Suppressor macrophage treated with lipopolysaccharide for 4 hours (primary cell): ENCODE results near the gene TENT4A.

Experiments used
- DNase-seq: peaks from one replicate; pipeline ENCODE4 v3.0.0-alpha.2; 2020

TENT4A gene

DNA sequence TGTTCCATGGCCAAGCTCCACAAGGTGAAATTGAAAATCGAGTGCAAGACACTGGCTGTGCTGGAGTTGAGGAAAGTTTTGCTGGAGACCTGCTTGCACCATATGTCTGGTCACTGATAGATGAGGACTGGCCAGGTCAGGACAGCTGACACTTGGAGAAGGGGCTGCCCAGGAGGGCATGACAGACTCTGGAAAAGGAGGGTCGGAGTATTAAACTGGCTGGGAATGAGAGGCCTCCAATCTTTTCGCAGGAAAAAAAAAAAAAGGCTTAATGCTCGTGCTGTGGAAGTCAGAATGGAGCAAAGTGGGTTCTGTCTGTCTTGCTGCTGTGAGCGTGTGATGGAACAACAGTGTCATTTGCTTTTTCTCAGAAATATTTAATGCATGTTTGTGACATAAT, 5.5 kb downstream of the TENT4A start:
- no peak for DNase-seq

GRCh38 chr5:6719417-6719816, 6.2 kb downstream of the TENT4A start:
- no peak for DNase-seq

DNA sequence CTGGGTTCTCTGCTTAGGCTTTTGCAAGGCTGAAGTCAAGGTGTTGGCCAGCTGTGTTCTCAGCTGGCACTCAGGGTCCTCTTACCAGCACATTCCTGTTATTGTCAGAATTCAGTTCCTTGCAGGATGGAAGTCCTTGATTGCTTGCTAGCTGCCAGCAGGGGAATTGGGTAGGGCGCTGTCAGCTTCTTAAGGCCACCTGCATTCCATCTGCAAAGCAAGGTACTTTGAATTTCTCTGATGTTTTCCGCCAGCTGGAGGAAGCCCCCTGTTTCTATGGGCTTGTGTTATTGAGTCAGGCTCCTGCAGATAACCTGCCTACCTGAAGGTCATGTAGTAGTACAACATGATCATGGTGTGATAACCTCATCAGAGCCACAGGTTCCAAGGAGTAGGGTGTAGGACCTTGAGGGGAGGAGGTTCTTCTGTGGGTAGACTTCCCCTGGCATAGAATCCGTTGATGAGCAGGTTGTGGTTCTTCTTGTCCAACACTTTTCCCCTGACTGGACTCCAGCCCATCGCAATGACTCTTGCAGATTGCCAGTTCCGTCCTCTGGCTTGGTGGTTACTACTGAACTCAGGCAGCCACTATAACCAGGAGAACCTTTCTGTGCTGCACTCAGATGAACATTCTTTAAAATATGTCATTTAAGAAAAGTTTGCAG, 6.8 kb downstream of the TENT4A start:
- no peak for DNase-seq

DNA sequence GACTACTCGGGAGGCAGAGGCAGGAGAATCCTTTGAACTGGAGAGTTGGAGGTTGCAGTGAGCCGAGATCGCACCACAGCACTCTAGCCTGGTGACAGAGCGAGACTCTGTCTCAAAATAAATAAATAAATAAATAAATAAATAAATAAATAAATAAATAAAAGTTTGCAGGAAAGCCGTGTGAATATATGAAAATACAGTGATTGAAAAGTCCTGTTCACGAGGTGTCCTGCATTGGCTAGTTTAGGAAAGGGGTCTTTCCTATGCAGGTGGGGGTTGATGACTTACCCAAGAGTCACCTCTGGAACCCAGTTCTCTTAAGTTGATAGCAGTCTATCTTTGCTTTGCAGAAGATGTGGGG, 7.3 kb downstream of the TENT4A start:
- DNase-seq = no peak

DNA sequence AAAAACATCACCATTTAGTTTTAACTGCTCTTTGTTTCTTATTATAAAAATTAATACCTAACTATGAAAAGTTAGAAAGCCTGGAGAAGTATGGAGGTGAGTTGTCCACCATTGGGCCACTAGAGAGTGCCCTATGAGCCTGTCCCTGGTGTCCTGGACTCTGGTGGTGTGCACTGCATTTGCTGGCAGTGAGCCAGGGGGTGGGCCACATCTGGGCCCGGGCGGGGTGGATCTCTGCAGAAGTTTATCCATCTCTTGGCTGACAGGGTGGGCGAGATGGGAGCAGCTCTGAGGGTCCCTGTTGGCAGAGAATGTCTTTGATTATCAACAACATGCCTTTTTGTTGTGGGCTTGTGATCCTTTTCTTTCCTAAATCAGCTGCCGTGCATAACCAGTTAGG, 8.2 kb downstream of the TENT4A start:
- no peak for DNase-seq

- peak; percentile 61 for DNase-seq
Measured at GRCh38 chr5:6722015-6722414, 8.8 kb downstream of the TENT4A start.

DNA sequence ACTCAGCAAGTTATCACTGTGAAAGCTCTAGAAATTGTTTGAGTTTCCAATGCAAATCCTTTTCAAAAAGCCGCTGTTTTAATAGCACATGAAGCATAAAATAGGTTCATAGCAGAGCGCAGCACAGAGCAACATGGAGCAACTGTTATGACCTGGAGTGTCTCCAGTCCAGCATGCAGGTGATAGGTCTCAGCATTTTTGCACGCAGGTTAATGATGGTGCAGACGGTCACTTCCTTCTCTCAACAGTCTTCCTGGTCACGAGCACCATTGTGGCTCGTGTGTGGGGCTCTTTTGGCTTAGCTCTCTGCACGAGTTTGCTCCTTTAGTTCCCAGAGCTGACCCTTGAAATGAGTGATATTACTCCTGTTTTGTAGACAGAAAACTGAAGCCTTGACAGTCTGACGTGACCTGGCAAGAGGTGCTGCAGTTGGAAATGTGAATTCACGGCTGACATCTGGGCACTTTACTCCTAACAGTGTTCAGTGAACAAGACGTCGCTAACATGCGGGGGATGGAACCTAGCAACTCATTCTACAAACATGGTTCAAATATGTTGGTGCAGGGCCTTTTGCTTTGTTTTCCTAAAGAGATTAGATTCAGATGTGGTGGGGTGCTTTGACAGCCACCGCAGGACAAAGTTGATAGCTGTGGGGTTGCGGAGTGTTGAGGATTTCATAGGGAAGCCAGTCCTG, 10.0 kb downstream of the TENT4A start:
- no peak for DNase-seq

DNA sequence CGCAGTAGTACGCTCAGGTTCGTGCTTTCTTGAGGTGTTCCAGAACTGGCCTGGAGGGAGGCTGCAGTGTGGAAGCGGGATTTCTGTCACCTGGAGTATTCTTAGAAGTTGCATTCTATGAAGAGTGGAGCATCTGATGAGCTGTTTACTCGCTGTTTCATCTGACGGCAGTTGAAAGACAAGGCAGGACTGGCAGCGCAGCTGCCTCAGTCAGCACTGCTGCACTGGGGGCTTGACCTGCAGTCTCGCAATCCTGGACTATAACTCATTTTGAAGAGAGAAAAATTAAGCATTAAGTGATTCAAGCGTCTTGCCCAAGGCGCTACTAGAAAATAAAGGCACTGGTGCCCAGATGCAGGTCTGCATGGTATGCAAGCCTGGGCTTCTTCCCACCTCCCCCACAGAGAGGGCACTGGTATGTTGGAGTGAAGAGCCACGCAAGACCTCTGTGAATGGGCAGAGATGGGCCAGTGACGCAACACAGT, 10.6 kb downstream of the TENT4A start:
- DNase-seq = no peak

DNA sequence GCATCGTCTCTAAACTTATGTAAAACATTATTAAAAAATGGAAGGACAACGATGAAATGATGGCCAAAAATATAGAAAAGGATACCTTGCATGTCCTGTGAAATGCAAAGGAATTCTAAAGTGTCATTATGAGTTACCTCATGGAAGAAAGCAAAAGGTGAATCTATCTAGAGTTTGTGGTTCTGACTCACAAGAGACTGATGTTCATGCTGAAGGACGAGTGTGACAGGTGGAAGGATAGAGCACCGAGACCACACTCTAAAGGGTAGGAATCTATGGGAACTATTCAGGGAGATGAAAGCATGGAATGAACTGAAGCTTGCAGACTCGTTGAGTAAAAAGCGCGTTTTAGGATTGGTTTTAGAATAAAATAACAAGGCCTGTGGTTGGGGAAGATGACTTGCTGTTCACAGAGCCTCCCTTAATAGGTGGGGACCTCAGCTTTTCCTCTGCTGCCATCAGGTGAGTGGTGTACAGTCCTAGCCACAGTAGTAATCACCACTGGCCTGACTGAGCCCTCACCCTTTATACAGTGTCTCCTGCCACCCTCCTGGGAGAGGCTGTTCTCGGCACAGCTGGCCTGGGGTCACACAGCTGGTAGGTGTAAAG, 11.2 kb downstream of the TENT4A start:
- no peak for DNase-seq

- DNase-seq = no peak
Measured at GRCh38 chr5:6725421-6725820, 12.2 kb downstream of the TENT4A start.

- no peak for DNase-seq
Measured at GRCh38 chr5:6726006-6726405, 12.8 kb downstream of the TENT4A start.

DNA sequence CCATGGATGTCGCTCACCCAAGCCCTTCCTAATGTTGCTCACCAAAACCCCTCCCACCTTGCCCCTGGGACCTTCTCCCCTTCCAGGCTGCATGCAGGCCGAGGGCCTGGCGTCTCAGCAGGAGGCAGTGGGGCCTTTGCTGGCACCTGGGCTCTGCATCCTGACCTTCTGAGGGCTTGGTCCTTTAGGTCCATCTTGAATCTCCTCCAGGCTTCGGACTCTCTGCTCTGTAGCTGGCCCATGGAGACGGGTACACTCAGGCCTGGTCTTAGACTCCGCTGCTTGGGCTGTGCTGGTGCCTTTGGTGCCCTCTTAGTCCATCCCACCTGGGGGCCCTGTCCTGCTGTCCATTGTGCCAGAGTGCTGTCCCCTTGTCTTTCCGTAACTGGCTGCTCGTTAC, 14.0 kb downstream of the TENT4A start:
- DNase-seq = no peak

DNA sequence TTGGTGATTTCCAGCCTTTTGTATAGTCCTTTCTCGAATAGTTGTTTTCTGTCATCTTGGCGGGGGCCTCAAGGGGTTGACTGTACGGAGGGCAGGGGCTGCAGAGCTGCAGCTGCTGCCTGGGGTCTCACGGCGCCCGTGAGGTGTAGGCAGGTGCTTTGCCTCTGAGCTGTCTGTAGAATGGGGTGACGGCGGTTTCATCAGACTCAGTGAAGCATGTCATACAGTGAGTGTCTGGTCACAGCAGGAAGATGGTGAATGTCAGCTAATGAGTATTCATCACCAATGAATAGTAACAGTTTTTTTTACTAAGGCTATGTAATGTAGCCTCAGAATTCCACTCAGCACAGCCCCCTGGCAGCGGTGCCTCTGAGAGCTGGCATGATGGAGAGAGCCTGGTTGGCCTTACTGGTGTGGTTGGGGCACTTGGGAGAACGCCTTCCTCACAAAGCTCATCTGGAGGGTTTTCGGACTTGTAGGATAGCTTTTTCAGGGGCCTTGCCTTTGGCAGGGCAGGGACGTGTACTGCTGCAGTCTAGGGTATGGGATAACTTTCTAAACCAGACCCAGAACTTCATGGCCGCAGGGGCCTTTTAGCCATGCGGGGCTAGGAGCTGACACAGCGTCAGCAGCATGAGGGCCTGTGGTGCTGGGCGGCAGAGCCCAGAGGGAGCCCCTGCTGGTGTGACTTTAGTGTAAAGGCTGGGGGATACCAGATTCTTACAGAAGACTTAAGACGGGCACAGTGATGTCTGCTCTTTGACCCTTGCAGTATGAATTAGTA, 15.0 kb downstream of the TENT4A start:
- no peak for DNase-seq

GRCh38 chr5:6728795-6729183, 15.6 kb downstream of the TENT4A start:
- no peak for DNase-seq

- peak; percentile 56 for DNase-seq
Measured at GRCh38 chr5:6729386-6730310, 16.4 kb downstream of the TENT4A start.

DNA sequence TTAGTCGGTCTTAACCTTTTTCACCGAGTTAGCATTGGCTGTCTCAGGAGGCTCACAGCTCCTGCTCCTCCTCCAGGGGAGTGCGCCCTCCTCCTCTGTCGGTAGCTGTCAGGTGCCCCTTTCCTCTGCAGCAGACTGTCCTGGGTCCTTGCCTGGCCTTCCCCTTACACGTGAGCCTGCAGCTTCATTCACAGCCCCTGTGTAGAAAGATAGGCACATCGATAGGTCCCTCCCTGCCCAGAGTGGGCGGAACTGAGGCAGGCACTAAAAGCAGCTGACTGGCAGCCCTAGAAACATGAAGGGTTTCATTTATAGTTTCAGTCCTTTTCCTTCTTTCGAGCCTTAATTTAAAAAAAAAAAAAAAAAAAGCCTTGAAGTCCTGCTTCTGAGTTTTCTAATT, 17.2 kb downstream of the TENT4A start:
- peak; percentile 51 for DNase-seq

GRCh38 chr5:6730807-6731206, 17.6 kb downstream of the TENT4A start:
- no peak for DNase-seq

DNA sequence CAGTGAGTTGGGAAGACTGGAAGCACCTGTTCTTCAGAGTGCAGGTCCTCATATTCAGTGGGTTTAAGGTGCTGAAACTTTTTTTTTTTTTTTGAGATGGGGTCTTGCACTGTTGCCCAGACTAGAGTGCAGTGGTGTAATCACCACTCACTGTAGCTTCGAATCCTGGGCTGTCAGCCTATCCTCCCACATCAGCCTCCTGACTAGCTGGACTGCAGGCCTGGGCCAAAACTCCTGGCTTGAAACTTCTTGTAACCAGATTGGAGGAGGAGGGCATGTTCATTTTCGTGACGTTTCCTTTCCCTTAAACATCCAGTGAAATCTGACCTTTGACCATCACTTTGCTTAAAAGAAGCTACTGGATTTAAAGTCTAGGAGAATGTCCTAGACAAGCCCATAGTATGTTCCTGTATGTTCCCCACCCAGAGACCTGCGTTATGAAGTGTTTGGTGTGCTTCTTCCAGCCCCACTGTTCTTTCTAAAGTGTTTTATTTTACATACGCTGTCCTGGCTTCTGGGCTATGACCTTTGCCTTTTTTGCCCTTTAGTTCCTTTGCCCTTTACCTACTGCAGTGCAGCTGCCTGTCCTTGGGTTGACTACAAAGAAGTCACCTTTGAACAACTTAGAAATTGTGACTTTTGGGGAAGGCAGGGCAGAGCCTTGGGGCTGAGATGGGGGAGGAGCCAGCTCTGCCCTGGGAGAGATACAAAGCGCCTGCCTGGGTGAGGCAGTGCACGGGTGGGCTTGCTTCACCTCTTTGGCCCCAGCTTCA, 18.4 kb downstream of the TENT4A start:
- DNase-seq = no peak

DNA sequence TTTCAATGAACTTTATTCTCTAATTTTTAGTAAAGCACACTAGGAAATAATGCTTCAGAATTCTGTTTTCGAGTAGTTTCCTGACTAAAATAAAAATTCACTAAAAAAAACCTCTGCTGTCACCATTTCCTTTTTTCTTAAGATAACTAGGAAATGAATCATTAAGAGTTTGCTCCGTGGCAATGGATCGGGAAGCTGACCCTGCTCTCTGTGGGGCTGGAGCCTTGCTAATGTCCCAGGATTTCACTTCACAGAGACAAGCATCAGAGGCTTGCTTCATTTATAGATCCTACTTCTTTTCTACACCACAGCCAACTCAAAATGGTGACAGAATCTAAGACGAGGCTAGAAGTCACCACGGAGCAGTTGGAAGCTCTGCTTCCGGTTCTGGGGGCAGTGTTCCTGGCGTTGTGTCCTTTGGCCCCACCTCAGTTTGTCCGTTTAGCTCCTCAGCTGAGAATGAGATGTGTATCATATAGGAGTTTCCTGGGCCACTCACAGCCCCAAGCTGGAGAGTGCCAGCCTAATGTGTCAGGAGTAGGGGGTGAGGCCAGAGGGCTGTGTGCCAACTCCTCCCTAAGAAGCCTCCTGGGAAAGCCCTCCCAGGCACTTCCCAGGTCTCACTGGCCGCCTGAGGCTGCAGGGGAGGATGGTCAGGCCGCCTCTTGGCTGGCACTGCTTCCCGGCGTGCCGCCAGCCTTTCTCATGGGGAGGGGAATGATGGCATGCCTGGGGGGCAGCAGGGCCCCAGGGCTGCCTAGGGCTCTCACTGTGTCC, 19.6 kb downstream of the TENT4A start:
- peak; percentile 76 for DNase-seq

- no peak for DNase-seq
Measured at GRCh38 chr5:6733411-6734242, 20.4 kb downstream of the TENT4A start.
